HG03060 (cell line): Measurements from ENCODE around the gene CLEC17A.
"Not testable (repeated sequence)": the region's sequence is repeated elsewhere in the genome, so short reads cannot be mapped to it uniquely, and the experiment has no call there.

Experiments
- ATAC-seq: cut with Tn5 transposase; IDR thresholded peaks from one replicate; pipeline ENCODE4 v1.9.1; 2021; ENCODE audit warnings: low read depth, moderate number of reproducible peaks; ENCODE audit not compliant: unreplicated experiment

CLEC17A gene

DNA sequence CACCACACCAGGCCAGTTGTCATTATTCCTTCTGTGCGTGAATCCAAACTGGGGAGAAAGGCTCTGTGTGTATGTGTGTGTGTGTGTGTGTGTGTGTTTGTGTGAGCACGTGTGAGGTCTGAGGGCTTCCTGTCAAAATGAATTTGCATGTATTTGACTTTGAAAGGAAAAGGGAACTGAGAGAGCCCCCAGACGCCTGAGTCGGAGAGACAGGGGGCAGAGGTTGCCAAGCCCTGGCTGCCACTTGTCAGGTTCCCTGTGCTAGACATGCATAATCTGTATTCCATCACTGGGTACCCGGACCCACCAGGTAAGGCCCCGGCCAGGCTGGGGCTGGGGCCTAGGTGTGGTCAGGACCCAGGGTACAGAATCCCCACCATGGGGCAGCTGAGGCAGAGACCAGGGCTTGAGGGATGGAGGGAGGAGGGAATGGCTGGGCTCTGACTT, at the start of gene CLEC17A:
TSS of gene CLEC17A (plus strand) at position 191 of the 447 bp plus-strand sequence. CDS start at position 268, 77 bp downstream.
- no peak for ATAC-seq

DNA sequence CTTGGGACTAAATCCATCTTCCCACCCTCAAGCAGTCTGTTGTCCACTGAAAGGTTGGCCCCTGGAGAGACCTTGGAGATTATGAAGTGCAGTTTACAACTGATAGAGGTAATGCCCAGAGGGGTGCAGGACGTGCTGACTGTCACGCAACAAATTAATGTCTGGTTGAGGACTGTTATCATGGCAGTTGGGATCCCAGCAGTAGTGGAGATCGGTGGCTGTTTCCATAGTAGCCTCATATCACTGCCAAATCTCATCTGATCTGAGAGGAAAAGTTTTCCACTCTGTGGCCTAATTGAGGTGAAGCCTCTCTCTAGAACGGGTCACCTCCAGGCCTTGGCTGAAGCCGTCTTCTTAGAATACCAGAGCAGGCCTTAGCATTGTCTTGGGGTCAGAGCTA, 49.4 kb upstream of the CLEC17A start:
- no peak for ATAC-seq

- no peak for ATAC-seq
Measured at GRCh38 chr19:14536926-14537692, 45.8 kb upstream of the CLEC17A start.

DNA sequence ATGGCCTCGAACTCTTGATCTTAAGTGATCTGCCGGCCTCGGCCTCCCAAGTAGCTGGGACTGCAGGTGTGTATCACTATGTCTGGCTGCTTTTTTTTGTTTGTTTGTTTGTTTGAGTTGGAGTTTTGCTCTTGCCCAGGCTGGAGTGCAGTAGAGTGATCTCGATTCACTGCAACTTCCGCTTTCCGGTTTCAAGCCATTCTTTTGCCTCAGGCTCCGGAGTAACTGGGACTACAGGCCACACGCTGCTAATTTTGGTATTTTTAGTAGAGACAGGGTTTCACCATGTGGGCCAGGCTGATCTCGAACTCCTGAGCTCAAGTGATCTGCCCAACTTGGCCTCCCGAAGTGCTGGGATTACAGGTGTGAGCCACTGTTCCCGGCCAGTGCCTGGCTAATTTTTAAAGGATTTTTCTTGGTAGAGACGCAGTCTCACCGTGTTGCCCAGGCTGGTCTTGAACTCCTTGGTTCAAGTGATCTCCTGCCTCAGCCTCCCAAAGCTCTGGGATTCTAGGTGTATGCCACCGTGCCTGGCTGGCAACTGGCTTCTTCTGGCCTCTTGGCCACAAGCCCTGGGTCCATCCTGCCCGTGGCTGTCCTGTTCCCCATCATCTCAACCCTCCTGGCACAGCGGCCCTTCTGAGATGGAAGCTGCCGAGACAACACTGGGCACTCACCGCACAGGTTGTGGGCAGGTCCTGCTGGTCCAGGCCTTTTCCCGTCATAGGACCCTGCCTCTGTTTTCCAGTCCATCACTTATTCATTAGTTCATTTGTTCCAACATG, 42.0 kb upstream of the CLEC17A start:
- ATAC-seq: no peak

- not testable (repeated sequence) for ATAC-seq
Measured at GRCh38 chr19:14541979-14542378, 40.9 kb upstream of the CLEC17A start.

- no peak for ATAC-seq
Measured at GRCh38 chr19:14542711-14543328, 40.1 kb upstream of the CLEC17A start.

GRCh38 chr19:14544047-14544446, 38.8 kb upstream of the CLEC17A start:
- ATAC-seq: no peak

DNA sequence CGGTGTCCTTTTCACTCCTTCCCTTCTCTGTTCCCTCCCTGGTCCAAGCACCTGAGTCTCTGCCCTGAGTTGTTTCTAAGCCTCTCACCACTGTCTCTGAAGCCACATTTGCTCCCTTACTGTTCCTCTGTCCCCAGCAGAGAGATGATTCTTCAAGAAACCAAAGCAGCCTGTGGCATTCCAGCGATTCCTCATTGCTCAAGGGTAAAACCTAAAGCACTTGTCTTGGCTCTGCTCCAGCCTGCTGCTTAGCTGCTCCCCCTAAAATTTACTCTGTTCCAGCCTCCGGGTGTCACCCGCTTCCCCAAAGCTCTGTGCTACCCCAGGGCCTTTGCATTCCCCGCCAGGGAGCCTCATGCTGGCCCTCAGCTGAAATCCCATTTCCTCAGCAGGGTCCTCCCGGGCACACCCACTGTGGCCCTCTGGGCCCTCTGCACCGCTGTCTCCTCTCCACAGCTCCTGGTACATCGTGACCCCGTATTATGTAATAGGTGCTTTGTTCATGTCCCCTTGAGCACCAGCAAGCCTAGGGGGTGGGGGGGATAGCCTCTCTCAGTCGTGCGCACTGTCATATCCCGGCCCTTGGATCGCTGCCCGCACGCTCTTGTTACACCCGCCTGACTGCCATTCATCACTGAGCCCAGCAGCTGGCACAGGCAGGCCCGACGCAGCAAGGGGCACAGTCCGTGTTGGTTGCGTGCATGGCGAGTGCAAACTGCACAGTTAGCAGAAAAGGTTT, 37.7 kb upstream of the CLEC17A start:
- ATAC-seq: no peak

GRCh38 chr19:14545716-14546082, 37.2 kb upstream of the CLEC17A start:
- no peak for ATAC-seq

DNA sequence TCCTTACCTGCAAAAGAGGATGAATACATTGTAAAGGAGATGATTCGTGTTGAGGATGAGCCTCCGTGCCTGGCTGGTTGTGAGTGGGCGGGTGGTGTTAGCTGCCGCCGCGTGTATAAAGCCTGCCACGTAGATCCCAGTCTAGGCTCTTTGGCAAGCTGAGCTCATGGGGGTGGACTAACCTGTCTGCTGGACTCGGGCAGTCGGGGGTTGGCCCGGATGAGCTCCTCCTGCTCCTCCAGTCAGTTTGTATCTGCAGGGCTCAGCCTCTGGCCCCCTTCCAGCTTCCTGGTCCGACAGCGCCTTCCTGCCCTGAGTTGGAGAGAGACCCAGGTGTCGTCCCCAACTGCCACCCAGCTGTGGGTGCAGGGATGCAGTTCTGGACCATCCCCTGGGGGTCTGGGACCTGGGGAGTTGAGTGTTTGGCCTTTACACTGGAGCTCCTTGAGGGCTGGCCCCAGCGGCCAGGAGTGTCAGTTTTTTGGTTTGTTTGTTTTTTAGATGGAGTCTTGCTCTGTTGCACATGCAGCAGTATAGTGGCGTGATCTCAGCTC, 32.6 kb upstream of the CLEC17A start:
- no peak for ATAC-seq

DNA sequence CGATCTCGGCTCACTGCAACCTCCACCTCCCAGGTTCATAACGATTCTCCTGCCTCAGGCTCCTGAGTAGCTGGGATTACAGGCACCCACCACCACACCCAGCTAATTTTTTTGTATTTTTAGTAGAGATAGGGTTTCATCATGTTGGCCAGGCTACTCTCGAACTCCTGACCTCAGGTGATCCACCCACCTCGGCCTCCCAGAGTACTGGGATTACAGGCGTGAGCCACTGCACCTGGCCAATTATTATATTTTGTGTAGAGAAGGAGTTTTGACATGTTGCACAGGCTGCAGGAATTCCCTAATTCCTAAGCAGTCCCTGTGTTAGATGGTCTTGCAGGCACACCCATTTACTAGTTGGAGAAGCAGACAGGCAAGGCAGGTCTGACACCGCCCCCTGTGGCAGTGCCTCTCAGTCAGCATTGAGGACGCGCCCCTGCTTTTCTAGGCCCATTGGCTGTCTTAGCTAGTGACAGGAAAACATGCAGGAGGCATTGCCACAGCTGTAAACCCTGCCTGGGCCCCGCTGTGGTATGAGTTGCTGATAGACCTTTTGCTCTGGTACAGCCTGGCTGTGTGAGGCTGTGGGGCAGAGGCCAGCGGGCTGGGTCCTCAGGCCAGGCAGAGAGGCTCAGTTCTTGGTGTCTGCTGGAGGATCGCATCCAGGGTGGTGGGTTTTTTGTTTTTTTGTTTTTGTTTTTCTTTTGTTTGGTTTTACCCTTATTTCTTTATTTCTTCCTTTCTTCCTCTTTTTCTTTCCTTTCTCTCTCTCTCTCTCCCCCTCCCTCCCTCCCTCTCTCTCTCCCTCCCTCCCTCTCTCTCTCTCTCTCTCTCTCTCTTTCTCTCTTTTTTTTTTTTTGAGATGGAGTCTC, 31.5 kb upstream of the CLEC17A start:
- not testable (repeated sequence) for ATAC-seq

GRCh38 chr19:14552006-14552360, 30.9 kb upstream of the CLEC17A start:
- not testable (repeated sequence) for ATAC-seq

GRCh38 chr19:14553042-14553938, 29.6 kb upstream of the CLEC17A start:
- ATAC-seq: no peak

DNA sequence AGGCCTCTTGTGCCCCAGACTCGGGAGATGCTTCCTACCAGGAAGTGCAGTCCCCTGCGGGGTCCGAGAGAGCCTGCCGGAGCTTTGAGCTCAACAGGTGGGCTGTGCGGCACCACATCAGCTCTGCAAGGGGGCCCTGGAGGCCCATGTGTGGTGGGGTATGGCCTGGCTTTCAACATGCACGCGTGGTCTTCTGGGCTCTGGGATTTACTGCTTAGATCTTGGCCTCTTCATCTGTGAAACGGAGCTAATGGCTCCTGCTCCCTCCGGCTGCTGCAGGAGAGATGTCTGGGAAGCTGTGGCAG, 29.0 kb upstream of the CLEC17A start:
- no peak for ATAC-seq

DNA sequence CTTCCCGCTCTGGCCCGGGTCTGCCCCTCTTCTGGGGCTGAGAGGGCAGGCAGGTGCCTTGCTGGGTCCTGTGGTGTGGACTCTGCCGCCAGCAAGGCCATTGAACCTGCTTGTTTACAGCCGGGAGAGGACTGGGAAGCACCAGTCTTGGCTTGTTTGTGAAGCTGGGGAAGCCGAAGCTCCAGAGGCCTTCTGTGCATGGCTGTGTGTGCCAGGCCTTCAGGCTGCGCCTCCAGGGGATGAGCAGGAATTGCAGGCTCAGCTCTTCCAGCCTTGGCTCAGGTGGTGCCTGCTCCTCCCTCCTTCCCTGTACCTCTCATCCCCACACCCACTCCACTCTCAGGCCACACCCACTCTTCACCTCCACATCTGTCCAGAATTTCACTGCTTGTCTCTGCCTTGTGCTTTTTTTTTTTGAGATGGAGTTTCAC, 28.5 kb upstream of the CLEC17A start:
- no peak for ATAC-seq

GRCh38 chr19:14555918-14556661, 26.8 kb upstream of the CLEC17A start:
- no peak for ATAC-seq

DNA sequence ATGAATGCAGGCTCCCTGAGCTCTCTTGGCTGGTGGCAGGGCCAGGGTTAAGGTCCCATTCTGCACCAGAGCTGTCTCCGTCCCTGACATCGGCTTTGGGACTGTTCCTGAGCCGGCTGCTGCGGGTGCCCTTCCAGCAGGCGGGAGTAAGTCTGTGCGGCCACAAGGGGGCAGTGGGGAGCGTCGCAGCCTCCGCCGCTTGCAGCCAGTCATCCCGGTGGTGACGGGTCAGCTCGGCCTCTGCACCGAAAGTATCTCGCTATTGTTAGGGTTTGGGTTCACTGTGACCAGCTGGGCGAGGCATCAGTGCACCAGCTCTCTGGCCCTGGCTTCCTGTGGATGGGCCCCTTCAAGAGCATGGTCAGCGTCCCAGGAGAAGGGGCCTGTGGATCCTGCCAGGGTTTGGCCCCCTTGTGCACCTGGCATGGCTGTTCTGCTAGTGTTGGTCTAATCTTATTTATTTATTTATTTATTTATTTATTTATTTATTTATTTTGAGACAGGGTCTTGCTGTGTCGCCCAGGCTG, 26.2 kb upstream of the CLEC17A start:
- ATAC-seq: no peak
